A549 (cell line): ENCODE results near the gene UGT1A7.

Source experiments
- CBX8 ChIP-seq: fragments of 200-600 bp; sonication (generic); IDR thresholded peaks from 2 replicates; pipeline ENCODE4 v1.6.1; 2016
- CHD2 ChIP-seq: fragments of 150-350 bp; IDR thresholded peaks from 2 replicates; pipeline ENCODE4 v1.6.1; 2014; ENCODE audit warnings: low read length; ENCODE audit not compliant: partially characterized antibody
- EP300 ChIP-seq, 2 experiments: fragments of >200 bp; sonication (Bioruptor Twin); formaldehyde crosslinking; IDR thresholded peaks; 2 replicates in 1 of 2; 3 replicates in 1 of 2; pipeline ENCODE4 v1.6.1; 2016 to 2017
- ESRRA ChIP-seq: fragments of 150-350 bp; IDR thresholded peaks from 2 replicates; pipeline ENCODE4 v1.6.1; 2014; ENCODE audit warnings: mild to moderate bottlenecking, low read length, borderline replicate concordance
- FOSL2 ChIP-seq, 2 experiments: fragments of 450-650 bp in 1 of 2; fragments of >200 bp in 1 of 2; sonication (Bioruptor Twin) in 1 of 2; formaldehyde crosslinking; IDR thresholded peaks; 2 replicates each; pipeline versions ENCODE4 v1.5.0 to v1.6.1; 2016 to 2020; ENCODE audit warnings: mild to moderate bottlenecking in 1 of 2, moderate library complexity in 1 of 2
- HDAC2 ChIP-seq: fragments of 200-600 bp; sonication (generic); IDR thresholded peaks from 2 replicates; pipeline ENCODE4 v1.6.1; 2016
- JUNB ChIP-seq: fragments of >200 bp; sonication (Bioruptor Twin); formaldehyde crosslinking; IDR thresholded peaks from 2 replicates; pipeline ENCODE4 v1.6.1; 2016
- KDM1A ChIP-seq: fragments of 200-600 bp; sonication (generic); IDR thresholded peaks from 2 replicates; pipeline ENCODE4 v1.6.1; 2016; ENCODE audit warnings: low read depth, mild to moderate bottlenecking
- MYC ChIP-seq: IDR thresholded peaks from 2 replicates; pipeline ENCODE4 v1.6.1; 2012; ENCODE audit warnings: mild to moderate bottlenecking, inconsistent platforms, low read length, improper control_type of control experiment, borderline replicate concordance
- TF ChIP-seq, protein P1 (sequence below): fragments of >200 bp; sonication (Bioruptor Twin); formaldehyde crosslinking; IDR thresholded peaks from 3 replicates; pipeline ENCODE4 v1.5.1; 2016
- TF ChIP-seq, protein P2 (sequence below): fragments of 250-450 bp; sonication (Bioruptor Pico); IDR thresholded peaks from 2 replicates; pipeline ENCODE4 v1.5.0; 2021; ENCODE audit warnings: mild to moderate bottlenecking, moderate library complexity, borderline replicate concordance

DNA sequence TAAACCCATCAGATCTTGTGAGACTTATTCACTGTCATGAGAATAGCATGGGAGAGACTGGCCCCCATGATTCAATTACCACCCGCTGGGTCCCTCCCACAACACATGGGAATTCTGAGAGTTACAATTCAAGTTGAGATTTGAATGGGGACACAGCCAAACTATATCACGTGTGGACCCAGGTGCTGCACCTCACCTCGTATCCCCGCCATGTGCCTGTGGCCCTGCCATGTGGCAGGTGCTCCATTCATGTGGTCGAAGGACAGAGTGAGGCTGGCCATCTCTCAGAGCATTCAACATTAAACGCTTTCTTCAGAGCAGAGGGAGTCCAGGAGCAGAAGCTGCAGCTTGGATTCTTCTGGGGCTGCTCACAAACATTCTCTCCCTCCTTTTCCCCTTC, 128.7 kb downstream of the UGT1A7 start:
- TF ChIP-seq HDAC2 (no peak), ESRRA (no peak), KDM1A (no peak), CBX8 (no peak), CHD2 (no peak), MYC (no peak), JUNB (no peak), FOSL2 (IDR thresholded peaks at IDR 0.05) (no peak), FOSL2 (CRISPR knock-in tag; IDR thresholded peaks at IDR 0.05) (no peak), EP300 (IDR thresholded peaks at IDR 0.05) (no peak)
- TF ChIP-seq, protein P1, sequence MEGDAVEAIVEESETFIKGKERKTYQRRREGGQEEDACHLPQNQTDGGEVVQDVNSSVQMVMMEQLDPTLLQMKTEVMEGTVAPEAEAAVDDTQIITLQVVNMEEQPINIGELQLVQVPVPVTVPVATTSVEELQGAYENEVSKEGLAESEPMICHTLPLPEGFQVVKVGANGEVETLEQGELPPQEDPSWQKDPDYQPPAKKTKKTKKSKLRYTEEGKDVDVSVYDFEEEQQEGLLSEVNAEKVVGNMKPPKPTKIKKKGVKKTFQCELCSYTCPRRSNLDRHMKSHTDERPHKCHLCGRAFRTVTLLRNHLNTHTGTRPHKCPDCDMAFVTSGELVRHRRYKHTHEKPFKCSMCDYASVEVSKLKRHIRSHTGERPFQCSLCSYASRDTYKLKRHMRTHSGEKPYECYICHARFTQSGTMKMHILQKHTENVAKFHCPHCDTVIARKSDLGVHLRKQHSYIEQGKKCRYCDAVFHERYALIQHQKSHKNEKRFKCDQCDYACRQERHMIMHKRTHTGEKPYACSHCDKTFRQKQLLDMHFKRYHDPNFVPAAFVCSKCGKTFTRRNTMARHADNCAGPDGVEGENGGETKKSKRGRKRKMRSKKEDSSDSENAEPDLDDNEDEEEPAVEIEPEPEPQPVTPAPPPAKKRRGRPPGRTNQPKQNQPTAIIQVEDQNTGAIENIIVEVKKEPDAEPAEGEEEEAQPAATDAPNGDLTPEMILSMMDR = no peak
- TF ChIP-seq, protein P2, sequence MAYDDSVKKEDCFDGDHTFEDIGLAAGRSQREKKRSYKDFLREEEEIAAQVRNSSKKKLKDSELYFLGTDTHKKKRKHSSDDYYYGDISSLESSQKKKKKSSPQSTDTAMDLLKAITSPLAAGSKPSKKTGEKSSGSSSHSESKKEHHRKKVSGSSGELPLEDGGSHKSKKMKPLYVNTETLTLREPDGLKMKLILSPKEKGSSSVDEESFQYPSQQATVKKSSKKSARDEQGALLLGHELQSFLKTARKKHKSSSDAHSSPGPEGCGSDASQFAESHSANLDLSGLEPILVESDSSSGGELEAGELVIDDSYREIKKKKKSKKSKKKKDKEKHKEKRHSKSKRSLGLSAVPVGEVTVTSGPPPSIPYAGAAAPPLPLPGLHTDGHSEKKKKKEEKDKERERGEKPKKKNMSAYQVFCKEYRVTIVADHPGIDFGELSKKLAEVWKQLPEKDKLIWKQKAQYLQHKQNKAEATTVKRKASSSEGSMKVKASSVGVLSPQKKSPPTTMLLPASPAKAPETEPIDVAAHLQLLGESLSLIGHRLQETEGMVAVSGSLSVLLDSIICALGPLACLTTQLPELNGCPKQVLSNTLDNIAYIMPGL (CRISPR knock-in tag) = no peak
